PC-3 (cell line): Measurements from ENCODE around the gene LGMN.

Experiments
- EZH2 ChIP-seq: fragments of 300-600 bp; sonication (generic); IDR thresholded peaks from one replicate; pipeline ENCODE4 v1.6.1; 2017; ENCODE audit warnings: antibody characterized with exemption, mild to moderate bottlenecking, low read length; ENCODE audit not compliant: unreplicated experiment
- EZH2phosphoT487 ChIP-seq: fragments of 300-600 bp; sonication (generic); IDR thresholded peaks from 2 replicates; pipeline ENCODE4 v1.6.1; 2018; ENCODE audit warnings: mild to moderate bottlenecking, antibody characterized with exemption, low read length, borderline replicate concordance
- TF ChIP-seq, protein P1 (sequence below): fragments of 300-600 bp; sonication (generic); conservative IDR thresholded peaks from 2 replicates; pipeline ENCODE4 v1.5.1; 2017; ENCODE audit warnings: antibody characterized with exemption, low read depth, mild to moderate bottlenecking, low read length

DNA sequence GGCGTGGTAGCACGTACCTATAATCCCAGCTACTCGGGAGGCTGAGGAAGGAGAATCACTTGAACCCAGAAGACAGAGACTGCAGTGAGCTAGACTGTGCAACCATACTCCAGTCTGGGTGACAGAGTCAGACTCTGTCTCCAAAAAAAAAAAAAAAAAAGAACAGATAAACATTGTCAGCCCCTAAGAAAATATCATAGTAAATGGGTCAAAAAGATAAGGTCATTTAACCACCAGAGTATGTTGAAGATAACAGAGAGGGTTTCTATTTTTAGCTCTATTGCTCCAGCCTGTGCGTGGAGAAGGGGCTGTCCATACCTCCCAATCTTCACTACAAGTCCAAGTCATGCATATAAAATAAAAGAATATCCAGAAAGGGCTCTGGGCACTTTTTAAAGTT, 15.4 kb downstream of the LGMN start:
- TF ChIP-seq, protein P1, sequence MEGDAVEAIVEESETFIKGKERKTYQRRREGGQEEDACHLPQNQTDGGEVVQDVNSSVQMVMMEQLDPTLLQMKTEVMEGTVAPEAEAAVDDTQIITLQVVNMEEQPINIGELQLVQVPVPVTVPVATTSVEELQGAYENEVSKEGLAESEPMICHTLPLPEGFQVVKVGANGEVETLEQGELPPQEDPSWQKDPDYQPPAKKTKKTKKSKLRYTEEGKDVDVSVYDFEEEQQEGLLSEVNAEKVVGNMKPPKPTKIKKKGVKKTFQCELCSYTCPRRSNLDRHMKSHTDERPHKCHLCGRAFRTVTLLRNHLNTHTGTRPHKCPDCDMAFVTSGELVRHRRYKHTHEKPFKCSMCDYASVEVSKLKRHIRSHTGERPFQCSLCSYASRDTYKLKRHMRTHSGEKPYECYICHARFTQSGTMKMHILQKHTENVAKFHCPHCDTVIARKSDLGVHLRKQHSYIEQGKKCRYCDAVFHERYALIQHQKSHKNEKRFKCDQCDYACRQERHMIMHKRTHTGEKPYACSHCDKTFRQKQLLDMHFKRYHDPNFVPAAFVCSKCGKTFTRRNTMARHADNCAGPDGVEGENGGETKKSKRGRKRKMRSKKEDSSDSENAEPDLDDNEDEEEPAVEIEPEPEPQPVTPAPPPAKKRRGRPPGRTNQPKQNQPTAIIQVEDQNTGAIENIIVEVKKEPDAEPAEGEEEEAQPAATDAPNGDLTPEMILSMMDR = no peak
- no peak for TF ChIP-seq EZH2phosphoT487
- no peak for TF ChIP-seq EZH2
